ENCODE measurements around the gene PPP1R15B. TPM values are rescaled to one million over a fixed set of nuclear protein-coding genes. Genes with fewer than 3 reads are reported as not detected.

The PPP1R15B gene
- total and polyA plus RNA-seq, 10 of the 15 experiments (the other 5 are each of a cell fraction or from before 2014, with no cell fraction given): 13.9 to 38.1 (median 26.5) TPM

DNA sequence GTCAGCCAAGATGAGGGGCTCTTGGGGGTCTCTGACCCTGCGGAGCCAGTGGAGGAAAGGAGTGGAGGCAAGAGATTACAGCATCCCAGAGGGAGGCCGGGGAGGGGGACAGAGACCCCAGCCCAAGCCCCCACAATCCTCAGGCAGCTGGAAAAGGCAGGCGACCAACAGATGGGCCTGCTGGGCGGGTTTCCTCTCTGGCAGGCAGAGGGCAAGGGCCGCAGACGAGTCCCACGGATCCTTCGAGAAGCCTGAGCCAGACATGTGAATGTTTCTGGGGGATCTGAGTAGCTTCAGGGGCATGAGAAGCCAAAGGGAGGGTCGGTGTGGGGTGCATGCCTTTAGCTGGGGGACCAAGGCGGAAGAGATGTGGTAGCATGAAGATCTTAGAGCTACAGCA, 49.8 kb downstream of the PPP1R15B start:
- Histone ChIP-seq H3K9me3 (replicated peaks; ENCODE audit: control insufficient read depth, insufficient read depth, low read length) (no peaks in the 10 kb centered on the region), H3K36me3 (ENCODE audit: control insufficient read depth in 2 of 2, insufficient read depth in 2 of 2, low read length in 1 of 2) (no peaks in the 10 kb centered on the region), H3K27me3 (replicated peaks in 1 of 2; ENCODE audit: control insufficient read depth in 2 of 2, insufficient read depth in 2 of 2, low read length in 1 of 2) (no peaks in the 10 kb centered on the region; a peak in 1 of 4 replicates), H3K4me3 (no peak overlapping the region), H3K9ac (ENCODE audit: control insufficient read depth, insufficient read depth, low read length) (no peak overlapping the region), H3K79me2 (ENCODE audit: control insufficient read depth, insufficient read depth, low read length) (no peaks in the 10 kb centered on the region), H3K4me1 (ENCODE audit: control insufficient read depth, insufficient read depth, low read length) (peaks cover 11% of the 10 kb centered on the region), H3K27ac (ENCODE audit: control insufficient read depth, insufficient read depth) (no peak overlapping the region), H2AFZ (ENCODE audit: control insufficient read depth, low read depth, low read length) (no peak overlapping the region), H3K4me2 (ENCODE audit: control insufficient read depth, insufficient read depth) (no peak overlapping the region), H4K20me1 (ENCODE audit: control insufficient read depth, insufficient read depth) (no peaks in the 10 kb centered on the region)
- no peak for DNase-seq (ENCODE audit: low read depth, low spot score)
- RAD21 ChIA-PET (ENCODE audit: unreplicated experiment): interaction anchor here (3.1 to 7.2 kb wide), 5 partner anchors 36 to 200 kb away, joined by 12 to 72 read pairs (median 57); partner anchors contain the start of genes GOLT1A and REN
- POLR2A ChIA-PET: interaction anchor here (0.5 kb wide), 1 partner anchor 321 kb away, joined by 3 read pairs; no protein-coding TSS in a partner anchor
- no TSS peak for BruUV-seq (replicated peaks)
- CTCF ChIA-PET: interaction anchor here (0.9 to 9.4 kb wide), 17 partner anchors 13 to 233 kb away, joined by 3 to 195 read pairs (median 14); partner anchors contain the start of genes GOLT1A and REN
- TF ChIP-seq CEBPZ (IDR thresholded peaks at IDR 0.05; ENCODE audit: low read depth, low read length): no peak
- in situ Hi-C loops (cut with MboI): loop anchor here (5.0 to 10.0 kb wide), 2 partner anchors 194 to 497 kb away; partner anchors contain the start of genes REN and SNRPE
- 22% methylated on average over 9 of the region's 10 CpGs for WGBS (ENCODE audit: insufficient coverage, insufficient replicate concordance, low lambda C conversion rate, missing lambda C conversion rate)
- SMC1A ChIA-PET (ENCODE audit: uncharacterized antibody, unreplicated experiment): interaction anchor here (0.8 to 12.8 kb wide), 8 partner anchors 16 to 196 kb away, joined by 3 to 141 read pairs (median 19); partner anchors contain the start of genes GOLT1A and REN
- intact Hi-C loops (cut with micrococcal nuclease; ENCODE audit: unreplicated experiment): loop anchor here (2.0 to 5.0 kb wide), 2 partner anchors 154 to 501 kb away; partner anchors contain the start of gene SNRPE
- no peak for FAIRE-seq
- ATAC-seq: no peak

Measured in GM12878 (cell line).